KBM-7 (cell line): Measurements from ENCODE around the gene MAGEA11.
"Not testable (repeated sequence)": the region's sequence is repeated elsewhere in the genome, so short reads cannot be mapped to it uniquely, and the experiment has no call there.

Experiments used
- DNase-seq: peaks from one replicate; pipeline ENCODE4 v3.0.0-alpha.2; 2015
- in situ Hi-C: fragments of 300-500 bp; cut with MboI; formaldehyde crosslinking; loops from 2 replicates; pipeline ENCODE4 v1.14.3; 2020; ENCODE audit warnings: low sequenced_read_pairs, low pct_unique_long_range_greater_than_20kb, mixed read lengths

MAGEA11 gene

DNA sequence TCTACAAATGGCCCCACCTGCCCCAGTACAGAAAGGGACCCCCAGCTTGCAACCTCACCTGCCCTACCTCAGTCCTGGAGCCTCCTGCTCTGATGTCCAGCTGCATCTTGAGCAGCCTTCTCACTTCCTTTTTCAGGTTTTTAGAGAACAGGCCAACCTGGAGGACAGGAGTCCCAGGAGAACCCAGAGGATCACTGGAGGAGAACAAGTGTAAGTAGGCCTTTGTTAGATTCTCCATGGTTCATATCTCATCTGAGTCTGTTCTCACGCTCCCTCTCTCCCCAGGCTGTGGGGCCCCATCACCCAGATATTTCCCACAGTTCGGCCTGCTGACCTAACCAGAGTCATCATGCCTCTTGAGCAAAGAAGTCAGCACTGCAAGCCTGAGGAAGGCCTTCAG lies 3.6 kb downstream of the MAGEA11 start:
- no peak for DNase-seq
- in situ Hi-C loops = no loop called here

DNA sequence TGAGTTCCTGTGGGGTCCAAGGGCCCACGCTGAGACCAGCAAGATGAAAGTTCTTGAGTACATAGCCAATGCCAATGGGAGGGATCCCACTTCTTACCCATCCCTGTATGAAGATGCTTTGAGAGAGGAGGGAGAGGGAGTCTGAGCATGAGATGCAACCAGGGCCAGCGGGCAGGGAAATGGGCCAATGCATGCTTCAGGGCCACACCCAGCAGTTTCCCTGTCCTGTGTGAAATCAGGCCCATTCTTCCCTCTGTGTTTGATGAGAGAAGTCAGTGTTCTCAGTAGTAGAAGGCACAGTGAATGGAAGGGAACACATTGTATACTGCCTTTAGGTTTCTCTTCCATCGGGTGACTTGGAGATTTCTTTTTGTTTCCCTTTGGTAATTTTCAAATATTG lies 4.8 kb downstream of the MAGEA11 start:
- DNase-seq = no peak
- in situ Hi-C loops = no loop called here

DNA sequence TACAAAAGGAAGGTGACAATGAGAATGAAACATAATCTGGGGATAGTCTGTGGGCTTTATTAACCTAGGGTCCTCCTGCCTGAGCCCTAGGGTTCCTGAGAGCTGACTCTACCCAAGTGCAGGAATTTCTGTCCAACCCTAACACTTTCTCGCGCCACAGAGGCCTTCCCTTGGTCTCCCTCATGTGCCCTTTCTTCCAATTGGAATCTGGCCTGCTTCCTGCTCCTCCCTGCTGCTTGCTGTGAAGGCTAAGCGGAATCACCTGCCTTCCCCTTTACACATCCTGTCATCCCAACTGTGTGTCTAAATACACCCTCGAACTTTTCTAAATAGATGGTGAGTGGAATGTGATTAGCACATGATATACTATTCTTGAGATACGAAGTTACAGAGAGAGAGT lies 5.9 kb downstream of the MAGEA11 start:
- in situ Hi-C loops = no loop called here

DNA sequence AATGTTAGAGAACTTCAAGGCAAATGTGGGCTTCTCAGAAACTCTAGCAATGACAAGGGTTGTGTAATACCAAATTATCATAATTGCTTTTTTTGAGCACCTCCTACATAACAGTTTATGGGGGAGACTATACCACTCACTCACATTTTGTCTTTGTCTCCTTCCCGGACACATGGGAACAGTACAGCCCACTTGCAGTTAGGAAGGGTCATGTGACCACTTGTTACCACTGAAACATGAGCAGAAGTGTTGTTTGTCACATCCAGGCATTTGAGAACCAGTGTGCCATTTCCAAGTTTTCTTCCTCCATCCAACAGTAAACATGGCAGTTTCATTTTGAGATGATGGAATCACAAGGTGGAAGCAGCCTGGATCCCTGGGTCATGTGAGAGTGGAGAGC lies 6.9 kb downstream of the MAGEA11 start:
- in situ Hi-C loops = no loop called here
- DNase-seq = no peak

More for the DNA sequence above, 5.9 kb downstream of the MAGEA11 start:
- no peak for DNase-seq

DNA sequence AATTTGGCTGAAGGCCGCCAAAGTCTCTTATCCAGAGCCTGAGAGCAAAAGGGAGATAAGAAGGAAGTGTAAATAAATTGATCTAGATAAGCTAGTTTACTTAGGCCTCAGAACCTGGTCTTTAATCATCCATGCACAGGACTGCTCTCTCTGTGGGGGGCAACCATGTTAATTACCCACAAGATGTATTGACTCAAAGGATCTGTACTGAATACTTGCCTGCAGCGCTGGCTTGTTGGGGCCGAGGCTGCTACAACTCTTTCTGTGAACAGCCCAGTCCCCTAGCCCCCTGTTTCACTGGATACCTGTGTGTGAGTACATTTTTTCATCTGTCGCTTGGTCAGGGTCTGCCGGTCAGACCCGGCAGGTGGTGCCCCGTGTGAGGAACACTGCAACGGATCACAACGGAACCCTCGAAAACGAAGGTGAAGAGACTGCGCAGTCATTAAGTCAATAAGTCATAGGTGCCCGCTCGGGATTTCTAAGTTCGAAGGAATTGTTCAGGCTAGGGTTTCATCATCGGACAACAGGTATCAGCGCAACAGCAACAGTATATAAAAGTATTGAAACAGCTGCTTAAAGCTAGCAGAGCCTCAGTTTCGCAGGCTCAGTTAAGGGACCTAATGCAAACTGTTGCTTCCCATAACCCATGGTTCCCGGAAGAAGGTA lies 8.3 kb downstream of the MAGEA11 start:
- no peak for DNase-seq
- in situ Hi-C loops = no loop called here

DNA sequence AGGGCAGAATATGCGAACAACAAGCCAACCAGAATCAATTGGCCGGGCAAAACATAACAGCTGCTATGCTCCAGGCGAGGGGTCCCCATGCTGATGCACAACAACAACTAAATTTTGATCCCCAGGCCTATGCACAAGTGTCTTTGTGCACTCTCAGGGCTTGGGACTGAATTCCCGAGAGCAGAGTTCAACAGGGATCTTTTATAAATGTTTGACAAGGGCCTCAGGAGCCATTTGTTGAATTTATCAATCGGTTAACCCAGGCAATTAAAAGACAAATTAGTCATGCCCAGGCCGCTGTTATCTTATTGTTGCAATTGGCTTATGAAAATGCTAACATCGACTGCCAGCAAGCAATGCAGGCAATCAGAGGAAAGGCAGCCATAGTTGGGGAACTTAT lies 9.4 kb downstream of the MAGEA11 start:
- DNase-seq, in situ Hi-C loops: not testable (repeated sequence)

DNA sequence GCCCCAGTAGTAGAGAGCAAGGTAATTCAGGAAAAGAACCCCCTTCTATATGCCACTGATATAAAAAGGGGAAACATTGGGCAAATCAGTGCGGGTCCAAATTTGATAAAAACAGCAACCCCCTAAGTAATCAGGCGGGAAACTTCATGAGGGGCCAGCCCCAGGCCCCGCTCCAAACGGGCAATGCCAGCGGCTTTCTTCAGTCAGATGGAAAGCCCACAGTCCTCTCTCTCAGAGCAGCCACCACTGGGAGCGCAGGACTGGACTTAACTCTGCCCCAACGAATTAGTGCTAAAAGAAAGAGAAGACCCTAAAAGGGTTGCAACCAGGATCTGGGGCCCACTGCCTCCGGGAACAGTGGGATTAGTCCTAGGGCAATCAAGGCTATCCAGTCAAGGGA lies 9.9 kb downstream of the MAGEA11 start:
- no peak for DNase-seq
- in situ Hi-C loops = no loop called here

DNA sequence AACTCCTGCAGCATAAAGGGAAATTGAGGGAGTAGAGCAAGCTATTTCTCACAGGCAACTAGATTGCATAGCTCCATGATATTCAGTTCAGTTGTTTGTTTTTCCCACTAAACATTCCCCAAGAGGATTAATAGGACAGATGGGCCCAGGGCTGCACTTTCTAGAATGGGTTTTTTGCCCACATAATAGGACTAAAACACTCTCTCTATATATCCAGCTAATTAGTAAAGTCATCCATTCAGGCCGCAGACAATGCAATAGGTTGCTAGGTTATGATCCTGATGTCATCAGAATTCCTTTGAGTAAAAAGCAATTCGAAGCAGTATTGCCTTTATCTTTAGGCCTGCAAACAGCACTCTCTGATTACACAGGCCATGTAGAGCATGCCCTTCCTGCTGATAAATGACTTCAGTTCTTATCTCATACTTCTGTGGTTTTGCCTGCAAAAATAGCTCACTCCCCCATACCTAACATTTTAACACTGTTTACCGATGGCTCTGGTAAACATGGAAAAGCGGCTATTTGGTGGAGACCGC lies 11.8 kb downstream of the MAGEA11 start:
- DNase-seq, in situ Hi-C loops: not testable (repeated sequence)

DNA sequence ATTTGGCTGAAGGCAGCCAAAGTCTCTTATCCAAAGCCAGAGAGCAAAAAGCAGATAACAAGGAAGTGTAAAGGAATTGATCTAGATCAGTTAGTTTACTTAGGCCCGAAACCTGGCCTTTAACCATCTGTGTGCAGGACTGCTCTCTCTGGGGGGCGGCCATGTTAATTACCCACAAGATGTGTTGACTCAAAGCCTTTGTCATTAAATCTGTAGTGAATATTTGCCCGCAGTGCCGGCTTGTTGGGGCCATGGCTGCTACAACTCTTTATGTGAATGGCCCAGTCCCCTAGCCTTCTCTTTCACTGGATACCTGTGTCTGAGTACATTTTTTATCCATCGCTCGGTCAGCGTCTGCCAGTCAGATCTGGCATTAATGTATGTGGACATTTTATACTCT lies 15.4 kb downstream of the MAGEA11 start:
- in situ Hi-C loops, DNase-seq: not testable (repeated sequence)

DNA sequence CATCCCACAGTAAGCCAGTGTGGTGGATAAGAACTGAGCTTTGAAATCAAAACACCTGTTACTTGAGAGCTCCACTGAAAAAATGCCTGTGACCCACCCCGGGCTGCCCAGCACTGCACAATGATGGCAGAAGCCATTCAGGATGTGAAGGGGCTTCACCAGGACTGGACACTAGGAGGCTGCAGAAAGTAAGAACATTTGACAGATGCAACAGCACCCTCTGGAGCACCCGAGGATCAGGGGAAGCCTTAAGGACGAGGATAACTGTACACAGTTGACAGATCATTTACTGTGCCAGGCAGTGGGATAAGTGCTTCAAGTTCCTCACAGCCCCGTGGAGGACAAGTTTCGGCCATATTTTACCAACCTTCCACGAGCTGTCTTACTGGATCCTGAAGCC lies 30.4 kb downstream of the MAGEA11 start:
- in situ Hi-C loops, DNase-seq: not testable (repeated sequence)

DNA sequence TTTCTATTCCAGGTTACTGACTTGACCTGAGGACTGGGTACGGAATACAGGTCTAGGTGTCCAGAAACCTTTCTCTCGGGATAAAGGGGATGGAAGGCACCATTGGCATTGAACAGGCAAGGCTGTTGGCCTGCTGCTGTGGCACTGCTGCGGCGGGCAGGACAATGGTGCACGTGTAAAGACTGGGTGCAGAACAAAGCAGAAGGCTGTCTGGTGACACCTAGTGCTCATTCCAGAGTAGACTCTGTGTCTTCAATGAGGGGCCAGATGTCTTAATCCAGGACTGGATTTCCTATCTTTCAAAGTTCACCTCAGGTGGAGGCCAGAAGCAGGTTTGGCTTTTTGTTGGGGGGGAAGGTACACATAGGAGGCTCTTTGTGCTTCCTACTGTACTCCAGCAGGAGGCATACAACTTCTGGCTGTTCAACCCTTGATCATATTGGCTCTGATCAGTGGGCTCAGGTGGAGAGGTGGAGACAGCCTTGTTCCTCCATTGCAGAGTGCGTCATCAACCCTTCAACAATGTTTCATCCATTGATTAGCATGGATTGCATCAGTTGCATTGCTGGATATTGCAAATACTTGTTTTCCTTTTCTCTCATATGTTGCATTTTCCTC lies 34.6 kb downstream of the MAGEA11 start:
- DNase-seq, in situ Hi-C loops: not testable (repeated sequence)

DNA sequence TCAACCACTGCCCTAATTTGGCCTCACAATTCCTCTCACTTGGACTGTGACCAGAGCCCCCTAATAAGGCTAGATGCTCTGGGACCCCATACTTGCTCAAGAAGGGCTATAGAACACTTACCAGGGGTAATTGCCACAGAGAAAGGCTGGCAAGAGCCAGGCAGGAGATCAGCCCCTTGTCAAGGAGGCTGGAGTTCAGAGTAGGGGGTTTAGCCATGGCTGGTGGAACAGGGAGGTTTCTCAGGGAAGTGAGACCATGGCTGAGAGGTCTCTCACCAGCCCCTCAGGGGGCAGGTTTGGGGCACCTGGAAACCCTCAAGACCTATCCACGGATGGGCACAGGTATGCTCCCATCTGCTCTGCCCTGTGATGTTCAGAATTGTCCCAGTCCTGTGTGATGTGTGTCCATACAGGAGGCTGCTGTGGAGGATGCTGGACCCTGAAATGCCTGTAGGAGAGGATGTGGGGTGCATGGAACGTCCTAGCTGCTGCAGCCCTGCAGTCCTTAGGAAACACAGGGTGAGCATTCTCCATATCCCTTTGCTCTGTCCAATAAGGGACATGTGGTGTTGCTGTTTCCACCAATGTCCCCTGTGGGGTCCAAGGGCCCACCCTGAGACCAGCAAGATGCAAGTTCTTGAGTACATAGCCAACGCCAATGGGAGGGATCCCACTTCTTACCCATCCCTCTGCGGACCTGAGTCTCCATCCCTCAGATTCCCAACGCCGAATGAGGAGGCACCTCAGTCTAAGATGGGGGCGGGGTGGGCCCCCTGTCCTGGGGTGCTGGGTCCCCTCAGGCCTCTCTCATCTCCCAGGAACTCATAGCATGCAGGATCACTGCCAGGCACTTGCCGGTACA lies 45.6 kb downstream of the MAGEA11 start:
- in situ Hi-C loops = no loop called here

DNA sequence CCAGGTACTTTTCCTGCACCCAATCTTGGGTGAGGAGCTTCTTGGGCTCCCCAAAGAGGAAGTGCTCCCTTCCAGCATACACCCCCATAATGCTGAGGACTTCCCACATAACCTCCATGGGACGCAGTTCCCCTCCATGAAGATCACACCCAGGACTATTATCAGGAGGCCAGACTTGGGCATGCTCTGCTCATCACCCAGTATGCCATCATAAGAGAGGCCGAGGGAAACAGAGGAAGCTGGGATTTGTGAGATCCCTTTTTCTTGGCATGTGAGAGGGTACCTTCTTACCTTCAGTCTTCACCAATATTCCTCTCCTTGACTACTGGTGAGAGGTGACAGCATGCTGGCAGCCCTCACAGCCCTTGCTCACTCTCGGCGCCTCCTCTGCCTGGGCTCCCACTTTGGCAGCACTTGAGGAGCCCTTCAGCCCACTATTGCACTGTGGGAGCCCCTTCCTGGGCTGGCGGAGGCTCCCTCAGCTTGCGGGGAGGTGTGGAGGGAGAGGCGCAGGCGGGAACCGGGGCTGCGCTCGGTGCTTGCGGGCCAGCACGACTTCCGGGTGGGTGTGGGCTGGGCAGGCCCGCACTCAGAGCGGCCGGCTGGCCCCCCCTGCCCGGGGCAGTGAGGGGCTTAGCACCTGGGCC lies 46.3 kb downstream of the MAGEA11 start:
- in situ Hi-C loops = no loop called here
- DNase-seq = no peak

More for the DNA sequence above, 45.6 kb downstream of the MAGEA11 start:
- no peak for DNase-seq

DNA sequence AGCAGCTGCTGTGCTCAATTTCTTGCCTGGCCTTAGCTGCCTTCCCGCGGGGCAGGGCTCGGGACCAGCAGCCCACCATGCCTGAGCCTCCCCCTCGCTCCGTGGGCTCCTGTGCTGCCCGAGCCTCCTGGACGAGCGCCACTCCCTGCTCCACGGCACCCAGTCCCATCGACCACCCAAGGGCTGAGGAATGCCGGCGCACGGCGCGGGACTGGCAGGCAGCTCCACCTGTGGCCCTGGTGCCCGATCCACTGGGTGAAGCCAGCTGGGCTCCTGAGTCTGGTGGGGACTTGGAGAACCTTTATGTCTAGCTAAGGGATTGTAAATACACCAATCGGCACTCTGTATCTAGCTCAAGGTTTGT lies 46.8 kb downstream of the MAGEA11 start:
- DNase-seq, in situ Hi-C loops: not testable (repeated sequence)

DNA sequence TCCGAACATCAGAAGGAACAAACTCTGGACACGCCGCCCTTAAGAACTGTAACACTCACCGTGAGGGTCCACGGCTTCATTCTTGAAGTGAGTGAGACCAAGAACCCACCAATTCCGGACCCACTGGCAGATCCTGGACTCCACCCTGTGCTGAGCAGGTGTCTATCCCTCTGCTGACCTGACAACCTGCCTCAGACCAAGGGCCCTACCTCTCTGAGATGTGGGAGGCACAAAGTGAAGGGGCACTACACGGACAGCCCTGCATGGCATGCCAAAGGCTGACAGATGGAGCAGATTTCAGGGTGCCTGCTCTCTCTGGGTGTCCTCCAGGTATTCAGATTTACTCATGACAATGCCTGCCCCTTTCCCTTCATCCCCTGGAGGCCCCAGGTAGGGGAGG lies 48.0 kb downstream of the MAGEA11 start:
- in situ Hi-C loops = no loop called here
- no peak for DNase-seq

DNA sequence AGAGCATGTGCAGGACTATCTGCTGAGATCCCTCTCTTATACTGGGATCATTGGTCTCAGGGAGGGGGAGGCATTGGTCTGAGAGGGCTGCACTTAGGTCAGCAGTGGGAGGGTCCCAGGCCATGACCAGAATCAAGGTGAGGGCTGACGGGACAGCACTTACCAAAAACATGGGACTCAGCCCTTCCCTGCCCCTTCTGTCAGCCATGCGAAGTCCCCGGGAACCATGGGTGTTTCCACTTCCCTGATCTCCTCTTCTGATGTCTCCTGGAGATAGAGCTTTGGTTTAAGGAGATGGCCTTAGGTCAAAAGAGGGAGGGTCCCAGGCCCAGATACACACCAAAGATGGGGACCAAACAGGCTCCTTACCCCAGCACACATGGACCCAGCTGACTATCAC lies 49.1 kb downstream of the MAGEA11 start:
- in situ Hi-C loops = no loop called here

DNA sequence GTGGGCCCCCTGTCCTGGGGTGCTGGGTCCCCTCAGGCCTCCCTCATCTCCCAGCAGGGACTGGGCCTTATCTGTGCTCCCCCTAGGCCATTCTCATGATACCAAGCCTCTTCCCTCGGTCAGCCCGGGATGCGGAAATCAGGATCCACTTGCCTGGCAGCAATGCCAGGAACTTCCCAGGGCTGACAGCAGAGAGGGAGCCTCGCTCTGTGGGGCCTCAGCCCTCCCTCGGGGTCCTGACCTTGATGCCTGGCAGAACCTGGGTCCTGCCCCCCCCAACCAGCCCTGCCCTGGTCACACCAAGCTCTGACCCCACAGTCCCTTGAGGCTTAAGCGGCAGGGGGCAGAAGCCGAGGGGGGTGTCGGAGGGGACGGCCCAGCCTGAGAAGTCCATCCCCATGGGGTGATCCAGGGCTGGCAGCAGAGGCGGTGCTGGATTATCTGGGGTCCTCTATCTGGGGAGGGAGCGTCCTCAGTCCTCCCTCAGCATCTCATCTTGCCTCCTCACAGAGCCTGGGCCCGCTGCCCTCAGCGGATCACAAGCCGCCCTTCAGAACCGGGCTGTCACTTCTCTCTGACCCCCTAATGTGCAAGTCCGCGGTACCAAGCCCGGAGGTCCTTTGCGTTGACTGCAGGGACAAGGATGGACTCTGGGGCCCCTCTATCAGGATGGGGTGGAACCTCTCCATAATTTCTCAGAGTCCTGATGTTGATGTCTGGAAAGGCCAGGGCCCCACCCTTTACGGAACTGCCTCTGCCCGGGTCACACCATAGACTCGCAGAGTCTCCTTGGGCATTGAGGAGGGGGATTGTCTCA lies 50.2 kb downstream of the MAGEA11 start:
- in situ Hi-C loops, DNase-seq: not testable (repeated sequence)

More for the DNA sequence above, 49.1 kb downstream of the MAGEA11 start:
- DNase-seq = no peak

DNA sequence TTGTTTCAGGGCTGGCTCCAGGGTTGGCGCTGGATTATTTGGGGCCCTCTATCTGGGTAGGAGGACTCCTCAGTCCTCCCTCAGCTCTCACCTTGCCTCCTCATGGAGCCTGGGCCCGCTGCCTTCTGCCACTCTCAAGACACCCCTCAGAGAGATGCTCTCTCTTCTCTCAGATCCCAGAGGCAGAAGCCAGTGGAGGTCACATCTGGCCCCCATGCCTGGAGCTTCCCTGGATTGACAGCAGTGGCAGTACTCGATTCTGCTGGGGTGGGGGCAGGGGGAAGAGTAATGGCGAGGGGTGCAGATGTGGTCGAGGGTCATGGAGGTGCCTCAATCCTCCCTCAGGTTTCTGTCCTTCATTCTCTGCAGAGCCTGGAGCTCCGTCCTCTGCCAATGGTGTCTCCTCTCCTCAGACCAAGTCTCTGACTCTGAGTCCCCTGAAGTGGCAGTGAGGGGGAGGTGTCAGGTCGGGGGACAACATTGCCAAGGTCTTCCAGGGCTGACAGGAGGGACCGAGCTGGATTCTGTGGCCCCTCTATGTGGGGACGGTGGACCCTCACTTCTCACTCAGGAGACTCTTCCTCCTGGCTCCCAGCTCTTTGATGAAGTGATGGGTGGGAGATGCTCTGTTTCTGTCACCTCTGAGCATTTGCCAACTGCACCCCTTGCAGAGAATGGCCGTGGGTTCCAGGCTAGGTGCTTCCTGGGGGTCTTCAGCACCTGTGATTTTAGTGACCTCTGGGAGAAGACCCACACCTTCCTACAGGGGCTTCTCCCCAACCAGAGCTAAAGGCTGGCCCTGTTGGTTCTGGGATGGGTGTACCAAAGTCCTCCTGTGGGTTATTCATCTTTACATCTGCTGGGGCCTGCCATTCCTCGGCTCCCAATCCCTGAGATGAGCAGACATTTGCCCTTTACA lies 51.1 kb downstream of the MAGEA11 start:
- in situ Hi-C loops = no loop called here
- no peak for DNase-seq
